Measurements from ENCODE around the gene TMEM100.
A peak's percentile ranks its signal among the peaks of the same experiment; 100 is the strongest.

TMEM100 gene

GRCh38 chr17:55756689-55757088 lies 34.0 kb upstream of the TMEM100 start:
- in situ Hi-C loops (cut with HindIII; ENCODE audit: low sequenced_read_pairs): loop anchor here (25.0 kb wide), 1 partner anchor 219 kb away; no protein-coding TSS in a partner anchor
- TF ChIP-seq, protein P1, sequence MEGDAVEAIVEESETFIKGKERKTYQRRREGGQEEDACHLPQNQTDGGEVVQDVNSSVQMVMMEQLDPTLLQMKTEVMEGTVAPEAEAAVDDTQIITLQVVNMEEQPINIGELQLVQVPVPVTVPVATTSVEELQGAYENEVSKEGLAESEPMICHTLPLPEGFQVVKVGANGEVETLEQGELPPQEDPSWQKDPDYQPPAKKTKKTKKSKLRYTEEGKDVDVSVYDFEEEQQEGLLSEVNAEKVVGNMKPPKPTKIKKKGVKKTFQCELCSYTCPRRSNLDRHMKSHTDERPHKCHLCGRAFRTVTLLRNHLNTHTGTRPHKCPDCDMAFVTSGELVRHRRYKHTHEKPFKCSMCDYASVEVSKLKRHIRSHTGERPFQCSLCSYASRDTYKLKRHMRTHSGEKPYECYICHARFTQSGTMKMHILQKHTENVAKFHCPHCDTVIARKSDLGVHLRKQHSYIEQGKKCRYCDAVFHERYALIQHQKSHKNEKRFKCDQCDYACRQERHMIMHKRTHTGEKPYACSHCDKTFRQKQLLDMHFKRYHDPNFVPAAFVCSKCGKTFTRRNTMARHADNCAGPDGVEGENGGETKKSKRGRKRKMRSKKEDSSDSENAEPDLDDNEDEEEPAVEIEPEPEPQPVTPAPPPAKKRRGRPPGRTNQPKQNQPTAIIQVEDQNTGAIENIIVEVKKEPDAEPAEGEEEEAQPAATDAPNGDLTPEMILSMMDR (IDR thresholded peaks at IDR 0.05; ENCODE audit: low read depth, low read length, missing control alignments): no peak
- H3K4me3 ChIP-seq (ENCODE audit: low read depth, low read length): no peak overlapping the region
- DNase-seq (ENCODE audit: low read depth): no peak

DNA sequence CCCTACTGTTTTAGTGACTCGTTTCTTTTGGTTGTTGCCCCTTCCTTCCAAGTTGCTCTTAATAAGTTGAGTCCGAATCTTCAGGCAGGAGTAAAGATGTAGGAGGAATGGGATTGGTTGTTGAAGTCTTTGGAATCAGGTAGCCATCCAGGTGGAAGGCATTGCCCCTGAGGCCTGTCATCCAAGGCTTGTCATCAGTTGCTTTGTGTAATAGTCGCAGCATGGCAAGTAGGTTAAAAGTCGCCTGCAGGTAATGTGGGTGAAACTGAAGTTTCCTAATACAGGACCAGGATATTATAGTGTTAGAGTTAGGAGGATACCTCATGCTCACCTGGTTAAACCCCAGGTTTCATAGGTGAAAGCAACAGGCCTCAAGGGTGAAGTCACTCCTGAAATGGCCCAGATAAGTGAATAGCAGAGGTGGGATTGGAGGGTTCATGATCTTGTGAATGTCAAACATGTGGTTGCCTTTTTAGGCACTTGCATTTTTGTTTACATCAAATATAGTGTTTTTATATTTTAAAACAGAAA lies 29.1 kb upstream of the TMEM100 start:
- TF ChIP-seq, protein P1 (IDR thresholded peaks at IDR 0.05; ENCODE audit: low read depth, low read length, missing control alignments): no peak
- no peak for DNase-seq (ENCODE audit: low read depth)
- in situ Hi-C loops (cut with HindIII; ENCODE audit: low sequenced_read_pairs): loop anchor here (25.0 kb wide), 1 partner anchor 214 kb away; no protein-coding TSS in a partner anchor
- peak overlapping the region; percentile 78 for H3K4me3 ChIP-seq (ENCODE audit: low read depth, low read length)

DNA sequence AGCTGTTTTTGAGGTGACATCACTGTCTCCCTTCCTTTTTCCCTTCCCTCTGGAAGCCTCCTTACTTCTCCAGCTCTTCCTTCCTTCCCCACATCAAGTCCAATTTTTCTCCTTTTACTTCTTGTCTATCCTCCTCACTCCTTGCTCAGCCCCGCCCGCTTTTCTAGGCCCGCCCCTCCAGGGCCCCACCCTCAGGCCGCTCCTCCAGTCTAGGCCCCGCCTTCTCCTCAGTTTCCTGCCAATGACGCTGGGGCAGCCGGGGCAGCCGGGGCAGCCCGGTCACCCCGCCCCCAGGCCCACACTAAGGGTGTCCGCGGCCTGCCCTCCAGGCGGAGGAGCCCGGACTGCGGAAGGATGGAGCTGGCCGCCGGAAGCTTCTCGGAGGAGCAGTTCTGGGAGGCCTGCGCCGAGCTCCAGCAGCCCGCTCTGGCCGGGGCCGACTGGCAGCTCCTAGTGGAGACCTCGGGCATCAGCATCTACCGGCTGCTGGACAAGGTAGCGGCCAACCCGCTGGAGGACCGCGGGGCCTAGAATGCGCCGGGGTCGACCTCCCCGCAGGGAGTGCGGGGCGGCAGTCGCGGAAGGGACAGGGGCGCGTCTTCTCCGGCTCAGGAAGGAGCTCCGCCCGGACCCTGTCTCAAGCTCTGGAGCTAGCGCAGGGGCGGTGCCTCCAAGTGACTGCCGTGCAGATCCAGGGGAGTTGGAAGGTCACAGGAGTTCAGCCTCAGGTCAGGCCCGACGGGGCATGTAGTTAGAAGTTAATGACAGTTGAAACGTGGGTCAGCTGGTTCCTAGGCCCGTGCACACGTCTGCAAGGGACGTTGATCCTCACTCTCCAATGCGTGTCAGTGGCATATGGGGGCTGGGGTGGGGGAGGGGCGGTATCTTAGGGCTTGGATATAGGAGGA lies 28.3 kb upstream of the TMEM100 start, which contains the start of gene PCTP:
TSS of gene PCTP (plus strand) at position 302 of the 908 bp plus-strand sequence. CDS start at position 355, 53 bp downstream.
- in situ Hi-C loops (cut with HindIII; ENCODE audit: low sequenced_read_pairs): loop anchor here (25.0 kb wide), 1 partner anchor 214 kb away; no protein-coding TSS in a partner anchor
- peak within 1 kb of the TSS; percentile 78 for H3K4me3 ChIP-seq (ENCODE audit: low read depth, low read length)
- peak; percentile 45 for DNase-seq (ENCODE audit: low read depth)
- TF ChIP-seq, protein P1 (IDR thresholded peaks at IDR 0.05; ENCODE audit: low read depth, low read length, missing control alignments): peak; percentile 63

DNA sequence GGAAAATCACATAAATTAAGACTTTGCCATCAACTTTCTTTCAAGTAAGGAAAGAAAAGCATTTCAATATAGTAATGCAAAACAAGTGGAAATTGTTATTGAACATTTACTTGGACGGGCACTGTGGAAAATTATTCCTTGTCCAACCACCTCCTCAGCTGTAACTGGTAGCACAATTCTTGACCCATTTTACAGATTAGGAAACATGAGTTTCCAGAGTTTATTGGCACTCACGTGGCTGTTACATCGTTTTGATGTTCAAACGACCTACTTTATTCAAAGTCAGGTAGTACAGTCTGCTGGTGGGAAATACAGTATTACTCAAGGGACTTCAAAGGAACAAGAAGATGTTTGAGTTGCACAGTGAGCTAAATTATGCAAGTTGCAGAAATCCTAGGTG lies 27.3 kb upstream of the TMEM100 start:
- in situ Hi-C loops (cut with HindIII; ENCODE audit: low sequenced_read_pairs): loop anchor here (25.0 kb wide), 1 partner anchor 213 kb away; no protein-coding TSS in a partner anchor
- H3K4me3 ChIP-seq (ENCODE audit: low read depth, low read length): no peak overlapping the region
- DNase-seq (ENCODE audit: low read depth): no peak
- TF ChIP-seq, protein P1 (IDR thresholded peaks at IDR 0.05; ENCODE audit: low read depth, low read length, missing control alignments): no peak

DNA sequence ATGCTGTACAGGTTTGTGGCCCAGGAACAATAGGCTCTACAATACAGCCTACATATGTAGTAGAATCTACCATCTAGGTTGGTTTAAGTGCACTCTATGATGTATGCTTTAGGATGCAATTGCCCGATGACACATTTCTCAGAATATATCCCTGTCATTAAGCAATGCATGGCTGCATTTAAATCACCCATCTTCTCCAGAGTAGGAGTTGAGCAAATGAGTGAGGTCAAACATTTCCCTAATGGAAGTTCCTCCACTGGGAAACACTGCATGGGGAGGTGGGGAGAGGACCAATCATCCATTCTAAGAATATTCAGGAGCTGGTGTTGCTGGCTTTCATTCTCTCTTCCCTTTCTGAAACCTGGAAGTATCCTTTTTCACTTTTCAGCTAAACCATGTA lies 26.2 kb upstream of the TMEM100 start:
- TF ChIP-seq, protein P1 (IDR thresholded peaks at IDR 0.05; ENCODE audit: low read depth, low read length, missing control alignments): no peak
- in situ Hi-C loops (cut with HindIII; ENCODE audit: low sequenced_read_pairs): no loop called here

DNA sequence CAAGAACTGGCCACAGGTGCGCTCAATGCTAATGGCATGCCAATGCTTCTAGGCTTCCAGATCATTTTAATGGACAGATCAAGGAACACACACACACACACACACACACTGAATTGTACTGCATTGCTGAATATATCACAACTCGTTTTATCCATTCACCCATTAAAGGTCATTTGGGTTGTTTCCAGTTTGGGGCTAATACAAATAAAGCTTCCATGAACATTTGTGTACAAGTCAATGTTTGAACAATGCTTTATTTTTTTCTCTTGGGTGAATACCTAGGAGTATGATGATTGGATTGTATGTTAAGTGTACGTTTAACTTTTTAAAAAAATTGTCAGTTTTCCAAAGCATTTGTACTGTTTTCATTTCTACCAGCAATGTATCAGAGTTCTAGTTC lies 24.5 kb upstream of the TMEM100 start:
- DNase-seq (ENCODE audit: low read depth): no peak
- in situ Hi-C loops (cut with HindIII; ENCODE audit: low sequenced_read_pairs): no loop called here
- TF ChIP-seq, protein P1 (IDR thresholded peaks at IDR 0.05; ENCODE audit: low read depth, low read length, missing control alignments): no peak
- H3K4me3 ChIP-seq (ENCODE audit: low read depth, low read length): no peak overlapping the region

More for the DNA sequence above, 26.2 kb upstream of the TMEM100 start:
- H3K4me3 ChIP-seq (ENCODE audit: low read depth, low read length): no peak overlapping the region
- no peak for DNase-seq (ENCODE audit: low read depth)
